Pulmonary artery endothelial cell (primary cell): Measurements from ENCODE around the gene KDM5C. TPM values are rescaled to one million over a fixed set of nuclear protein-coding genes. Genes with fewer than 3 reads are reported as not detected.
"Not testable (repeated sequence)": the region's sequence is repeated elsewhere in the genome, so short reads cannot be mapped to it uniquely, and the experiment has no call there.

ENCODE experiments used
- DNase-seq: peaks from one replicate; pipeline ENCODE4 v3.0.0-alpha.2; 2011; ENCODE audit warnings: low read depth, low spot score
- total RNA-seq: library from RNA; depleted of rRNA; stranded (reverse); fragments of >200 nt; gene quantifications from 2 replicates; pipeline ENCODE4 v1.2.3, GENCODE V29; 2014

Gene KDM5C
- total RNA-seq, 1 donor from 2014 or later, result 62.6 TPM

- no peak for DNase-seq
Measured at GRCh38 chrX:53194308-53194707, 30.7 kb downstream of the KDM5C start.

GRCh38 chrX:53193093-53193492 lies 31.9 kb downstream of the KDM5C start:
- no peak for DNase-seq

- no peak for DNase-seq
Measured at GRCh38 chrX:53190363-53190960, 34.5 kb downstream of the KDM5C start.

- no peak for DNase-seq
Measured at GRCh38 chrX:53188763-53189162, 36.2 kb downstream of the KDM5C start.

DNA sequence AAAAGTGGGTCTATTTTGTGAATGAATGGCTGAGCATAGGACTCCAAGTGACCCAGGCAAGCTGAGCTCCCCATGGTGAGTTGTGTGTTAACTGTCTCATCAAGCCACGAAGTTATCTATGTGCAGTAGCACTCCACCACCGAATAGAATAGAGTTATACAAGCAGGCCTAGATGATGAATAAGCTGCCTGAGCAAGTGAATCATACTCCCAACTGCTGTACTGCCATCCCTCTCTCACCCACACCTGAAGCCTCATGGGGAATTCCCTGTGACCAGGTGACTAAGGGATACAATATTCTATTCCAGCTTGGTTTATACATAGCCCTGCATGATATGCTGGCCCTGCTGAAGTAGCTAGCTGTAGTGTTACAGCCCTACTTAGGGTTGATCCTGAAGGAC lies 38.7 kb downstream of the KDM5C start:
- no peak for DNase-seq

DNA sequence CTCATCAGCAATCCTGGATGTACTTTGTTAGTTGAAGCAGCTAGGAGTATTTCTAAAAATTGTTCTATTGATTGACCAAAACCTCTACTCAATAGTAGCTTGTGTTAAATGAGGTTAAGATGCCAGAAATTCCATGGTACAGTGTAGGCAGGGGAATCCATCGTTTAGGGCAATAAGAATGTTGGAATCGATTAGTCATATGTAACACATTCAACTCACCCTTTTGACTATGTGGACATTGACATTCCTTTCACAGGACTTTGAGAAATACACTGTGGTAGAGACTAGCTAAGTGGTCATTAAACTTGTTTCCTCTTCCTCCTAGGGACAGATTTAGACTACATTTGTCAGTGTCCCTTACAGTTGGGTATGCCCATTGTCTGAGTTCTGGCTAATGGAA lies 40.2 kb downstream of the KDM5C start:
- no peak for DNase-seq

DNA sequence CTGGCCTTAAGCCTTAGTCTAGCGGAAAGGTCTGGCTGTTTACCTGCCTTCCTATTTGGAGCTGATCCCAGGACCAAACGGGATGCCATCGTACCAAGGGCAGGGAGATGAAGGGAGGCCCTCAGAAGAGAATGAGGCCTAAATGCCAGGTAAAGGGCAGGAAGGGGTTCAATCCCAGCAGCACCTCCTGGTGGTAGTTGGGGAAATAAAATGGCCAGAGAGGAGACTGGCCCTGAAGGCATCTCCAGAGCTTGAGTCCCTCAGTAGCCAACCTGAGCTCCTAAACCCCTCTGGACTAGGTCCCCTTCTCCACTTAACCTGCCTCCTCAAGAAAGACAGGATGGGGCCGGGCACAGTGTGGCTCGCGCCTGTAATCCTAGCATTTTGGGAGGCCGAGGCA lies 53.7 kb downstream of the KDM5C start:
- DNase-seq, result no peak

GRCh38 chrX:53166103-53166502 lies 58.9 kb downstream of the KDM5C start:
- no peak for DNase-seq

DNA sequence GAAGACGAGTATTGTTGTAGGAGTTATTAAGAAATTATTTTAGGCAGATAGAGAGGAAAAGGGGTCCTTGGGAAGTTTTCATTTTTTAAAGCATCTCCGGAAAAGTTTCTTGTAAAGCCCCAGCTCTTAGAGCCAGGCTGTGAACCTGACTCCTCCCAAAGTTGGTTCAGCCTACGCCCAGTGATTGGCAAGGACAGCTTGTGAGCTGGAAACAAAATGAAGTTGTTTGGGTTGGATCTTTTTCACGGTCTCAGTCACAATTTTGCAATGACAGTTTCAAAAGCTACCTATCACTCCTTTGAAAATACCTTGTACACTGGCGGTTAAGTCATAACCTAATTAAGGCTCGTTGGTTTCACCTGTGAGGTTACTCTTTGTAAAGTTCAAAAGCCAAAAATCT lies 60.4 kb downstream of the KDM5C start:
- not testable (repeated sequence) for DNase-seq

GRCh38 chrX:53163436-53163835 lies 61.6 kb downstream of the KDM5C start:
- no peak for DNase-seq

GRCh38 chrX:53160297-53160983 lies 64.6 kb downstream of the KDM5C start:
- no peak for DNase-seq

- no peak for DNase-seq
Measured at GRCh38 chrX:53159184-53159583, 65.8 kb downstream of the KDM5C start.

DNA sequence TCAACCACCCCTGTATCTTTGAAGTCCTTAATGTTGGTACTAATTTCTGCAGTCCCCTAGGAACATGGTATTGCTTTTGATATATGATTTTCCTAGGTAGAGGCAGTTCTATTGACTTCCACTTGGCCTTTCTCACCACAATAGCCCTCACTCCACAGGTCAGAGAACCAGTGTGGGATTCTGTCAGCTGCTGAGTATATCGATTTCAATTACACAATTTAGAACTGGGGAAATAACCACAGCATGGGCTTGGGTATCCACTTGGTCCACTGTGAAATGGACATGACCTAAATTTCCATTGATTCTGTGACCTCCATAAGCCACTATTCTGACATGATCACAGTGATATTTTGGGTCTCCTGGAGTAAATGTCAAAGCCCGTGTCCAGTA lies 68.8 kb downstream of the KDM5C start:
- no peak for DNase-seq

GRCh38 chrX:53155512-53156206 lies 69.3 kb downstream of the KDM5C start:
- DNase-seq, result no peak

GRCh38 chrX:53153581-53153980 lies 71.4 kb downstream of the KDM5C start:
- no peak for DNase-seq

Other genes starting within 250 kb of the KDM5C start
- 2.7 and 3.2 TPM in 2 replicates for gene GPR173, start 176.4 kb downstream of the KDM5C start, total RNA-seq
- 9.8 and 10.0 TPM in 2 replicates for gene TSPYL2, start 142.8 kb downstream of the KDM5C start, total RNA-seq
- gene KANTR, start 131.1 kb downstream of the KDM5C start, total RNA-seq, result 4.6 and 5.7 TPM in 2 replicates
- gene IQSEC2, start 56.4 kb upstream of the KDM5C start, total RNA-seq, result 3.6 and 3.9 TPM in 2 replicates
- gene SMC1A, start 197.4 kb upstream of the KDM5C start, total RNA-seq, result 15.8 and 26.9 TPM in 2 replicates
- 0.26 and 0.32 TPM in 2 replicates for gene RIBC1, start 197.7 kb upstream of the KDM5C start, total RNA-seq
- gene HSD17B10, start 209.2 kb upstream of the KDM5C start, total RNA-seq, result 71.6 and 83.1 TPM in 2 replicates